ENCODE measurements around the gene TSSK1B.

- TF ChIP-seq CTCF (conservative IDR thresholded peaks at IDR 0.05; ENCODE audit: low read depth, low read length) (no peak), SMC3 (IDR thresholded peaks at IDR 0.05; ENCODE audit: low read depth, low read length) (no peak), MAFK (IDR thresholded peaks at IDR 0.05; ENCODE audit: low read depth, low read length) (no peak), POLR2A (IDR thresholded peaks at IDR 0.05; ENCODE audit: low read depth, low read length) (no peak), BHLHE40 (IDR thresholded peaks at IDR 0.05; ENCODE audit: low read depth, low read length) (no peak), USF2 (IDR thresholded peaks at IDR 0.05; ENCODE audit: low read depth, low read length) (no peak), RAD21 (IDR thresholded peaks at IDR 0.05; ENCODE audit: low read length) (no peak), CEBPB (IDR thresholded peaks at IDR 0.05; ENCODE audit: low read depth, low read length) (no peak), MAZ (IDR thresholded peaks at IDR 0.05; ENCODE audit: borderline replicate concordance, low read depth, low read length) (no peak), MXI1 (IDR thresholded peaks at IDR 0.05; ENCODE audit: borderline replicate concordance, low read depth, low read length) (no peak), RFX5 (IDR thresholded peaks at IDR 0.05; ENCODE audit: low read depth, low read length) (no peak)
These were observed 37.7 kb downstream of the TSSK1B start for GRCh38 chr5:113397046-113397445.
